ENCODE measurements around the gene DAPK3. TPM values are rescaled to one million over a fixed set of nuclear protein-coding genes. Genes with fewer than 3 reads are reported as not detected.

Gene DAPK3
- total RNA-seq, 1 donor from 2014 or later = 35.2 TPM

DNA sequence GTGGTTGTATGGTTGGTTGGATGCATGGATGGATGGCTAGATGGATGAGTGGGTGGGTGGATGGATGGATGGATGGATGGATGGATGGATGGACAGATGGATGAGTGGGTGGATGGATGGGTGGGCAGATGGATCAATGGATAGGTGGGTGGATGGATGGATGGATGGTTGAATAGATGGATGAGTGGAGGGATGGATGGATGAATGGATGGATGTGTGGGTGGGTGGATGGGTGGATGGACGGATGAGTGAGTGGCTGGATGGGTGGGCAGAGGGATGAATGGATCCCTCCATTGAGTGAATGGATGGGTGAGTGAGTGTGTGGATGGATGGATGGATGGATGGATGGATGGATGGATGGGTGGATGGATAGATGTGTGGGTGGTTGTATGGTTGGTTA lies 47.0 kb downstream of the DAPK3 start:
- intact Hi-C loops (cut with micrococcal nuclease) = no loop called here

DNA sequence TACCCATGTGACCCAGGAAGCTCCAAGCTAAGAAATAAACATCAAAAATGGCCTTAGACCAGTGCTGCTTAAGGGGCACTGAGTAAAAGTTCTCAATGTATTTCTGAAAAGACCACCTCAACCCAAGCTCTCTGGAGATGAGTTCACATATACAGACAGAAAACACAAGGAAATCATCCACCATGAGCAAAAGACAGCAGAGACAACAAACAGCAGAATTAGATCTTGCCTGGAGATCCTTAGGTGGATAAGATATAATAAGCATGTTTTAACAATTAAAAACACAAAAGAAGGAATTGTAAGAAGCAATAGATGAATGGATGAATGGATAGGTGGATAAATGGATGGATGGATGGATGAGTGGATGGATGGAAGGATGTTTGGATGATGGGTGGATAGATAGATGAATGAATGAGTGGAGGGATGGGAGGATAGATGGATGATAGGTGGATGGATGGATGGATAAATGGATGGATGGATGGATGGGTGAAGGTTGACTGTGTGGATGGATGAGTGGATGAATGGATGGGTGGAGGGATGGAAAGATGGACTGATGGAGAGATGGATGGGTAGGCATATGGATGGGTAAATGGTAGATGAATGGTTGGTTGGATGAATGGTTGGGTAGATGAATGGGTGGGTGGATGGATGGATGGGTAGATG lies 47.7 kb downstream of the DAPK3 start:
- intact Hi-C loops (cut with micrococcal nuclease) = no loop called here

DNA sequence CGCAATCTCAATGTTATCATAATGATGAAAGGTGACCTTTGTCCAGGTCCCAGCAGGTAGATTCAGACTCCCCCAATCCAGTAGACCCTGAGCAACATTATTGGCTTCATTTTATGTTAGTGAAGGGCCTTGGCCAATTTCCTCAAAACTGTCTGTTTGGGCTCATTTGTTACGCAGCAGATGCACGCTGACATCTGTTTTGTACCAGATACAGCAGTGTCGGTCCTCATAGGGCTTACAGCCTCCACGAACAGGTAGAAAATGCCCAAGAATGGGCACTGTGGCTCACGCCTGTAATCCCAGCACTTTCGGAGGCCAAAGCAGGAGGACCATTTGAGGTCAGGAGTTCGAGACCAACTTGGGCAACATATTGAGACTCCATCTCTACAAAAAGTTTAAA lies 51.1 kb downstream of the DAPK3 start:
- intact Hi-C loops (cut with micrococcal nuclease) = no loop called here

DNA sequence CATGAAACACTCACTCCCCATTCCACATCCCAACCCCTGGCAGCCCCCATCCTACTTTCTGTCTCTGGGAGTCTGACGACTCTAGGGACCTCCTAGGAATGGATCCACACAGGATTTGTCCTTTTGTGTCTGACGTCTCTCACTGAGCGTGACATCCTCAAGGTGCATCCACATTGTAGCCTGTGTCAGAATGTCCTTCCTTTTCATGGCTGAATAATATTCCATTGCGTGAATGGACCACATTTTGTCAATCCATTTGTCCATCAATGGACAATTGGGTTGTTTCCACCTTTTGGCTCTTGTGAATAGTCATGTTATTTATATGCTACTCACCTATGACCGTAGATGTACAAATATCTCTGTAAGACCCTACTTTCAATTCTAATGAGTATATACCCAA lies 54.9 kb downstream of the DAPK3 start:
- intact Hi-C loops (cut with micrococcal nuclease) = no loop called here

DNA sequence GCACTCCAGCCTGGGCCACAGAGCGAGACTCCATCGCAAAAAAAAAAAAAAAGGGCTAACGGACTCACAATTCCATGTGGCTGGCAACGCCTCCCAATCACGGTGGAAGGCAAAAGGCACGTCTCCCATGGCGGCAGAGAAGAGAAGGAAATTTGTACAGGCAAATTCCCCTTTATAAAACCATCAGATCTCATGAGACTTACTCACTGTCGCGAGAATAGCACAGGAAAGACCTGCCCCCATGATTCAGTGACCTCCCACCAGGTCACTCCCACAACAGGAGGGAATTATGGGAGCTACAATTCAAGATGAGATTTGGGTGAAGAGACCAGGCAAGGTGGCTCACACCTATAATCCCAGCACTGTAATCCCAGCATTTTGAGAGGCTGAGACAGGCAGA lies 56.7 kb downstream of the DAPK3 start:
- intact Hi-C loops (cut with micrococcal nuclease) = no loop called here

DNA sequence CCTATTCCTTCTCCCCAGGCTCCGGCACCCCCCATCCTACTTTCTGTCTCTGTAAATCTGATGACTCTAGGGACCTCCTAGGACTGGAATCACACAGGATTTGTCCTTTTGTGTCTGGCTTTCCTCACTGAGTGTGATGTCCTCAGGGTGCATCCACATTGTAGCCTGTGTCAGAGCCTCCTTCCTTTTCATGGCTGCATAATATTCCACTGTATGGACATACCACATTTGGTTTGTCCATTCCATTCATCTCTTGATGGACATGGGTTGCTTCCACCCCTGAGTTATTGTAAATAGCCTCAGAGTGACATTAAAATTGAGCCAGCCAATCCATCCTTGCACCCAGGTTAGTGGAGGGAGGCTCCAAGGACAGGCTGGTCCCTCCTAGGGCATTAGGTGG lies 60.8 kb downstream of the DAPK3 start:
- intact Hi-C loops (cut with micrococcal nuclease) = no loop called here

Other genes with a start within 250 kb of the DAPK3 start
- 40.5 and 42.3 TPM in 2 replicates for gene APBA3, start 209.4 kb downstream of the DAPK3 start, total RNA-seq
- 100 and 105 TPM in 2 replicates for gene MRPL54, start 208.4 kb downstream of the DAPK3 start, total RNA-seq
- gene RAX2, start 198.9 kb downstream of the DAPK3 start, total RNA-seq = not detected in 2 replicates
- gene MATK, start 184.7 kb downstream of the DAPK3 start, total RNA-seq = 16.4 and 18.8 TPM in 2 replicates
- 0.25 and 0.30 TPM in 2 replicates for gene ZFR2, start 102.1 kb downstream of the DAPK3 start, total RNA-seq
- not detected in 2 replicates for gene ATCAY, start 90.4 kb downstream of the DAPK3 start, total RNA-seq
- not detected in 2 replicates for gene NMRK2, start 38.0 kb downstream of the DAPK3 start, total RNA-seq
- gene EEF2, start 14.4 kb upstream of the DAPK3 start, total RNA-seq = 1,722 and 1,742 TPM in 2 replicates
- 29.8 and 34.4 TPM in 2 replicates for gene PIAS4, start 36.6 kb upstream of the DAPK3 start, total RNA-seq
- gene ZBTB7A, start 95.8 kb upstream of the DAPK3 start, total RNA-seq = 38.3 and 41.6 TPM in 2 replicates
- gene MAP2K2, start 153.0 kb upstream of the DAPK3 start, total RNA-seq = 135 and 138 TPM in 2 replicates
- gene CREB3L3, start 182.5 kb upstream of the DAPK3 start, total RNA-seq = 0.84 and 1.3 TPM in 2 replicates
- 34.4 and 35.6 TPM in 2 replicates for gene SIRT6, start 211.5 kb upstream of the DAPK3 start, total RNA-seq
- gene ANKRD24, start 211.6 kb upstream of the DAPK3 start, total RNA-seq = 0.43 and 0.52 TPM in 2 replicates